ENCODE data around the gene LAMC2. TPM values are rescaled to one million over a fixed set of nuclear protein-coding genes. Genes with fewer than 3 reads are reported as not detected.

Gene LAMC2
- total and polyA plus RNA-seq, 2 of the 8 experiments (the other 6 are each of a cell fraction or from before 2014, with no cell fraction given) = 4.6 to 12.9 TPM

GRCh38 chr1:183228347-183229220, 42.5 kb downstream of the LAMC2 start (continued):
- TF ChIP-seq TEAD4 (IDR thresholded peaks at IDR 0.05; ENCODE audit: low read depth, low read length) (no peak), USF2 (IDR thresholded peaks at IDR 0.05; ENCODE audit: low read length) (no peak), SUZ12 (IDR thresholded peaks at IDR 0.05; ENCODE audit: low read length) (no peak)
